Progenitor cell of endocrine pancreas (in vitro differentiated cells): ENCODE measurements around the gene CCDC92. TPM values are rescaled to one million over a fixed set of nuclear protein-coding genes. Genes with fewer than 3 reads are reported as not detected.

Experiments
- DNase-seq: peaks from one replicate; pipeline ENCODE4 v3.0.0; 2021; ENCODE audit warnings: low spot score; ENCODE audit not compliant: unreplicated experiment
- H3K27ac Mint-ChIP-seq: 2 replicates; pipeline ENCODE4 v1.8.0; 2021; ENCODE audit warnings: mild to moderate bottlenecking, moderate library complexity, mixed read lengths
- H3K27me3 Mint-ChIP-seq: 2 replicates; pipeline ENCODE4 v1.8.0; 2021; ENCODE audit warnings: mixed read lengths
- H3K36me3 Mint-ChIP-seq: 2 replicates; pipeline ENCODE4 v1.8.0; 2022; ENCODE audit warnings: mixed read lengths; ENCODE audit not compliant: insufficient read depth
- H3K4me1 Mint-ChIP-seq: 2 replicates; pipeline ENCODE4 v1.8.0; 2021; ENCODE audit warnings: low read depth, mixed read lengths
- H3K4me3 Mint-ChIP-seq: 2 replicates; pipeline ENCODE4 v1.8.0; 2021; ENCODE audit warnings: low read depth, mild to moderate bottlenecking, moderate library complexity, mixed read lengths
- H3K9me3 Mint-ChIP-seq: 2 replicates; pipeline ENCODE4 v1.8.0; 2021; ENCODE audit warnings: low read depth, mixed read lengths
- CTCF ChIP-seq: fragments of 200-600 bp; sonication (generic); IDR thresholded peaks from one replicate; pipeline ENCODE4 v1.5.0; 2021; ENCODE audit warnings: antibody characterized with exemption, mild to moderate bottlenecking; ENCODE audit not compliant: unreplicated experiment
- total RNA-seq: library from RNA; stranded (reverse); gene quantifications from 2 replicates; pipeline ENCODE4 v1.2.1, GENCODE V29; 2021

The CCDC92 gene
- total RNA-seq, 1 donor from 2014 or later, result 59.1 TPM

GRCh38 chr12:123996581-123996980 is 23.9 kb upstream of the CCDC92 start:
- no peak for DNase-seq
- Mint-ChIP-seq H3K36me3 (peaks cover 16% of the 10 kb centered on the region), H3K27ac (peak overlapping the region; percentile 80), H3K27me3 (no peaks in the 10 kb centered on the region), H3K4me1 (peaks cover 45% of the 10 kb centered on the region), H3K4me3 (no peak overlapping the region), H3K9me3 (no peaks in the 10 kb centered on the region)
- no peak for TF ChIP-seq CTCF

- H3K27ac Mint-ChIP-seq, result peak overlapping the region; percentile 5
- no peaks in the 10 kb centered on the region for H3K9me3 Mint-ChIP-seq
- no peak for DNase-seq
Measured at GRCh38 chr12:123995023-123995748, 22.6 kb upstream of the CCDC92 start.

GRCh38 chr12:123992118-123992825 is 19.6 kb upstream of the CCDC92 start:
- no peak for DNase-seq
- H3K4me1 Mint-ChIP-seq, result peaks cover 66% of the 10 kb centered on the region
- H3K27me3 Mint-ChIP-seq, result no peaks in the 10 kb centered on the region
- no peaks in the 10 kb centered on the region for H3K9me3 Mint-ChIP-seq
- TF ChIP-seq CTCF, result no peak
- H3K4me3 Mint-ChIP-seq, result no peak overlapping the region
- peaks cover 35% of the 10 kb centered on the region for H3K36me3 Mint-ChIP-seq
- no peak overlapping the region for H3K27ac Mint-ChIP-seq

More at GRCh38 chr12:123995023-123995748, 22.6 kb upstream of the CCDC92 start:
- TF ChIP-seq CTCF, result no peak
- Mint-ChIP-seq H3K4me1 (peaks cover 58% of the 10 kb centered on the region), H3K27me3 (no peaks in the 10 kb centered on the region), H3K36me3 (peaks cover 18% of the 10 kb centered on the region), H3K4me3 (no peak overlapping the region)

GRCh38 chr12:123991372-123991951 is 18.8 kb upstream of the CCDC92 start:
- H3K9me3 Mint-ChIP-seq, result no peaks in the 10 kb centered on the region
- H3K27ac Mint-ChIP-seq, result peak overlapping the region; percentile 25
- no peaks in the 10 kb centered on the region for H3K27me3 Mint-ChIP-seq
- TF ChIP-seq CTCF, result no peak
- peaks cover 64% of the 10 kb centered on the region for H3K4me1 Mint-ChIP-seq
- no peak for DNase-seq
- peaks cover 36% of the 10 kb centered on the region for H3K36me3 Mint-ChIP-seq
- H3K4me3 Mint-ChIP-seq, result no peak overlapping the region

GRCh38 chr12:123990511-123990910 is 17.9 kb upstream of the CCDC92 start:
- Mint-ChIP-seq H3K4me3 (peak overlapping the region; percentile 45), H3K27me3 (no peaks in the 10 kb centered on the region), H3K4me1 (peaks cover 59% of the 10 kb centered on the region), H3K27ac (peak overlapping the region; percentile 25), H3K9me3 (no peaks in the 10 kb centered on the region), H3K36me3 (peaks cover 37% of the 10 kb centered on the region)
- no peak for DNase-seq
- no peak for TF ChIP-seq CTCF
